Hepatocyte (in vitro differentiated cells): ENCODE data around the gene TBCK.

Experiments
- CTCF ChIP-seq: fragments of 200-600 bp; sonication (generic); IDR thresholded peaks from 2 replicates; pipeline ENCODE4 v1.5.1; 2016; ENCODE audit warnings: antibody characterized with exemption, mild to moderate bottlenecking; ENCODE audit not compliant: poor library complexity
- EZH2 ChIP-seq: fragments of 200-600 bp; sonication (generic); IDR thresholded peaks from 2 replicates; pipeline ENCODE4 v1.6.1; 2016; ENCODE audit warnings: antibody characterized with exemption, mild to moderate bottlenecking, borderline replicate concordance

- TF ChIP-seq CTCF, result no peak
- TF ChIP-seq EZH2, result no peak
These were observed 21.9 kb upstream of the TBCK start for GRCh38 chr4:106337916-106338315.
